Measurements from ENCODE around the gene CA7. TPM values are rescaled to one million over a fixed set of nuclear protein-coding genes. Genes with fewer than 3 reads are reported as not detected.

Gene CA7
- total and polyA plus RNA-seq, 2 donors from 2014 or later: not detected

DNA sequence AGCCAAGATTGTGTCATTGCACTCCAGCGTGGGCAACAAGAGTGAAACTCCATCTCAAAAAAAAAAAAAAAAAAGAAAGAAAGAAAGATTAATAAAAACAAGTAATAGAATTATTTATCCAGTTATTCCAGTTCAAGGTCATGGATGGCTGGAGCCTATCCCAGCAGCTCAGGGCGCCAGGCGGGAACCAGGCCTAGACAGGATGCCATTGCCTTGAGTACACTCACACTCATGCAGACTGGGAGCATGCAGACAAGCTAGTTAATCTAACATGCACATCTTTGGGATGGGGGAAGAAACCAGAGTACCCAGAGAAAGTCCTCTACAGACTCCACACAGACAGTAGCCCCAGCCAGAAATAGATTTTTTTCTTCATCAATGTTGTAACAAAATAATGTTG is 54.0 kb downstream of the CA7 start:
- Histone ChIP-seq H3K36me3 (ENCODE audit: control insufficient read depth in 2 of 3, insufficient read depth in 3 of 3, low read length in 3 of 3) (no peaks in the 10 kb centered on the region), H3K4me1 (ENCODE audit: control insufficient read depth in 2 of 3, insufficient read depth in 2 of 3, low read depth in 1 of 3, low read length in 3 of 3) (peaks cover 0 to 36% (median 23%) of the 10 kb centered on the region in 3 donors), H3K9me3 (ENCODE audit: control insufficient read depth in 2 of 3, insufficient read depth in 1 of 3, low read length in 3 of 3) (no peaks in the 10 kb centered on the region), H3K9ac (ENCODE audit: low read length in 3 of 3) (no peak overlapping the region), H3K4me3 (ENCODE audit: low read length in 3 of 3) (no peak overlapping the region), H3K27ac (ENCODE audit: low read depth in 2 of 2, low read length in 2 of 2) (no peak overlapping the region), H3K27me3 (ENCODE audit: control insufficient read depth, insufficient read depth, low read length) (no peaks in the 10 kb centered on the region)
- intact Hi-C loops (cut with DNase I): no loop called here
- DNase-seq: peak in 1 of 5 donors; percentile 76
- TF ChIP-seq, protein P1, sequence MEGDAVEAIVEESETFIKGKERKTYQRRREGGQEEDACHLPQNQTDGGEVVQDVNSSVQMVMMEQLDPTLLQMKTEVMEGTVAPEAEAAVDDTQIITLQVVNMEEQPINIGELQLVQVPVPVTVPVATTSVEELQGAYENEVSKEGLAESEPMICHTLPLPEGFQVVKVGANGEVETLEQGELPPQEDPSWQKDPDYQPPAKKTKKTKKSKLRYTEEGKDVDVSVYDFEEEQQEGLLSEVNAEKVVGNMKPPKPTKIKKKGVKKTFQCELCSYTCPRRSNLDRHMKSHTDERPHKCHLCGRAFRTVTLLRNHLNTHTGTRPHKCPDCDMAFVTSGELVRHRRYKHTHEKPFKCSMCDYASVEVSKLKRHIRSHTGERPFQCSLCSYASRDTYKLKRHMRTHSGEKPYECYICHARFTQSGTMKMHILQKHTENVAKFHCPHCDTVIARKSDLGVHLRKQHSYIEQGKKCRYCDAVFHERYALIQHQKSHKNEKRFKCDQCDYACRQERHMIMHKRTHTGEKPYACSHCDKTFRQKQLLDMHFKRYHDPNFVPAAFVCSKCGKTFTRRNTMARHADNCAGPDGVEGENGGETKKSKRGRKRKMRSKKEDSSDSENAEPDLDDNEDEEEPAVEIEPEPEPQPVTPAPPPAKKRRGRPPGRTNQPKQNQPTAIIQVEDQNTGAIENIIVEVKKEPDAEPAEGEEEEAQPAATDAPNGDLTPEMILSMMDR (IDR thresholded peaks at IDR 0.05; ENCODE audit: borderline replicate concordance, extremely low read depth, insufficient read depth): no peak
- no peak for FAIRE-seq

DNA sequence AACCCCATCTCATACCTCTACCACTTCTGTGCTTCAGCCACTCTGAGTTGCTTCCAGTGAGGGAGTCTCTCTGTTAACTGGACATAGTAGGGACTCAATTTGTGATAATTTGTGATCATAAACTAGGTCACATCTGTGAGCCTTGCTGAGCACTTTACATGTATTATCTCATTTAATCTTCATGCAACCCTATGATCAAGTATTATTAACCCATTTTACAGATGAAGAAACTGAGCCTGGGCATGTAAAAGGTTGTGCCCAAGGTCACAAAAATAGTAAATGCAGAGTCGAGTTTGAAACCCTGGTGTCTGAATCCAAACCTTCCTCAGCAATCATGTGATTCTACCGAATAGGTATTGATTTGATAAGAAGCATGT is 54.7 kb downstream of the CA7 start:
- TF ChIP-seq, protein P1 (IDR thresholded peaks at IDR 0.05; ENCODE audit: borderline replicate concordance, extremely low read depth, insufficient read depth): no peak
- H3K4me1 ChIP-seq (ENCODE audit: control insufficient read depth in 2 of 3, insufficient read depth in 2 of 3, low read depth in 1 of 3, low read length in 3 of 3): peaks cover 0 to 38% (median 23%) of the 10 kb centered on the region in 3 donors
- FAIRE-seq (no peak), DNase-seq (no peak)
- H3K4me3 ChIP-seq (ENCODE audit: low read length in 3 of 3): no peak overlapping the region
- no peaks in the 10 kb centered on the region for H3K27me3 ChIP-seq (ENCODE audit: control insufficient read depth, insufficient read depth, low read length)
- intact Hi-C loops (cut with DNase I): no loop called here
- peak overlapping the region; percentile 92 to 94 for H3K27ac ChIP-seq (ENCODE audit: low read depth in 2 of 2, low read length in 2 of 2)
- peak overlapping the region in 1 of 3 donors; percentile 78 for H3K9ac ChIP-seq (ENCODE audit: low read length in 3 of 3)
- no peaks in the 10 kb centered on the region for H3K36me3 ChIP-seq (ENCODE audit: control insufficient read depth in 2 of 3, insufficient read depth in 3 of 3, low read length in 3 of 3)
- H3K9me3 ChIP-seq (ENCODE audit: control insufficient read depth in 2 of 3, insufficient read depth in 1 of 3, low read length in 3 of 3): no peaks in the 10 kb centered on the region

DNA sequence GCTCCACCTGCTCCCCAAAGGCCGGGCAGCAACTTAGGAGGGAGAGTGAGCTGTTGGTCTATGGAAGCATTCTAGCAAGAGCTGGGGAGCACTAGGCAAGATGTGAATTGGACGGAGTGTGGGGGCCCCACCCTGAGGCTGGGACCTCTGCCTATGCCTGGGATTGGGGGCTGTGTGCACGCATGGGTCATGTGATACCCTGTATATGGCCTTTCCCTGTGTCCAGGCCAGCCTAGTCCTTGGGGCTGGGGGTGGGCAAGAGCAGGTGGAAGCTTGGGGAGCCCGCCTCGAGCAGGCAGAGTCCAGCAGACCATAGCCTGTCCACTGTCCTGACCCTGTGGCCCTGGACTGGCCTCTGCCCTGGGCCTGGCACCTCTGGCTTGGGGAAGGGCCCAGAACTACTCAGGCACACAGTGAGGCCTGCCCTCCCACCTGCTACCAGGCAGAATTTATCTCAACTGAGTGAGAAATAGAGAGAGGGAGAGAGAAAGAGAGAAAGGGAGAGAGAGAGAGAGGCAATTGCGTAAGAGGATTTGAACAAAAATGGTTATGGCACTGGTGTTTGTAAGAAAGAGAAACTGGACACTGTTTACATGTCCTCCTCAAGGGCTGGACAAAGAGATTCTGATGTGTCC is 55.2 kb downstream of the CA7 start:
- Histone ChIP-seq H3K36me3 (ENCODE audit: control insufficient read depth in 2 of 3, insufficient read depth in 3 of 3, low read length in 3 of 3) (no peaks in the 10 kb centered on the region), H3K4me1 (ENCODE audit: control insufficient read depth in 2 of 3, insufficient read depth in 2 of 3, low read depth in 1 of 3, low read length in 3 of 3) (peaks cover 0 to 44% (median 23%) of the 10 kb centered on the region in 3 donors), H3K27ac (ENCODE audit: low read depth in 2 of 2, low read length in 2 of 2) (peak overlapping the region; percentile 92 to 94), H3K4me3 (ENCODE audit: low read length in 3 of 3) (no peak overlapping the region), H3K9ac (ENCODE audit: low read length in 3 of 3) (peak overlapping the region in 2 of 3 donors; percentile 27 to 78), H3K27me3 (ENCODE audit: control insufficient read depth, insufficient read depth, low read length) (no peaks in the 10 kb centered on the region), H3K9me3 (ENCODE audit: control insufficient read depth in 2 of 3, insufficient read depth in 1 of 3, low read length in 3 of 3) (no peaks in the 10 kb centered on the region)
- DNase-seq (peak in 1 of 5 donors; percentile 71), FAIRE-seq (no peak)
- intact Hi-C loops (cut with DNase I): no loop called here
- TF ChIP-seq, protein P1 (IDR thresholded peaks at IDR 0.05; ENCODE audit: borderline replicate concordance, extremely low read depth, insufficient read depth): no peak
